GM19351 (cell line): ENCODE data around the gene RAB35.

Experiments used
- ATAC-seq: cut with Tn5 transposase; IDR thresholded peaks from one replicate; pipeline ENCODE4 v1.9.1; 2021; ENCODE audit warnings: mild to moderate bottlenecking, moderate library complexity; ENCODE audit not compliant: unreplicated experiment

The RAB35 gene

DNA sequence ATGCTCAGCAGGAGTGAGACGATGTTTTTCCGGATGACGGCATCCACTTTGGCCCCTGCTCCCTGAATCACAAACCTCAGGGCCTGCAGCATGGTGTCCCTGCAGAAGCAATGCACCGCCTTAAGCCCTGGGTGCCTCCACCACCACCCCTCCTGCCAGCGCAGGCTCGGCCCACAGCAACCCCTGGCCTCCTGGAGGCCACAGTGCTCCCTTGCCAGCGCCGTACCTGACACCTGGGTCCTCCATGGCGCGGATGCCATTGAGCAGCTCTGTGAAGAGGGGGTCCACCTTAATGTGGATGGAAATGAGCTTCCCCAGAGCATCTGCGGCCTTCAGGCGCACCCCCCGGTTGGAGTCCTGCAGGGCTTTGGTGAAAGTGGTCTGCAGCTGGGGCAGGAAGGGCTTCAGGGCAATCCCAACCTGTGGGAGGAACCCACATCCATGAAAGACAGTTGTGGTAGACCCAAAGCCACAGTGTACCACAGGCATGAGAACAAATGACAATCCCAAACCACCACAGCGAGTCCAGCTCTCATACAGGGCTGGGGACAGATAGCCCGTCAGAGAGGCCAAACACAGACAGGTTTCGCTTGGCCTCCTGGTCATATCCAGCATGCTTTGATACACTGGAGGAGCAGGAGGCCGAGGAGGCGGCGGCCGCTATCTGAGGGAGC is 17.9 kb upstream of the RAB35 start:
- no peak for ATAC-seq

GRCh38 chr12:120132863-120133385 is 16.4 kb upstream of the RAB35 start:
- peak; percentile 96 for ATAC-seq

DNA sequence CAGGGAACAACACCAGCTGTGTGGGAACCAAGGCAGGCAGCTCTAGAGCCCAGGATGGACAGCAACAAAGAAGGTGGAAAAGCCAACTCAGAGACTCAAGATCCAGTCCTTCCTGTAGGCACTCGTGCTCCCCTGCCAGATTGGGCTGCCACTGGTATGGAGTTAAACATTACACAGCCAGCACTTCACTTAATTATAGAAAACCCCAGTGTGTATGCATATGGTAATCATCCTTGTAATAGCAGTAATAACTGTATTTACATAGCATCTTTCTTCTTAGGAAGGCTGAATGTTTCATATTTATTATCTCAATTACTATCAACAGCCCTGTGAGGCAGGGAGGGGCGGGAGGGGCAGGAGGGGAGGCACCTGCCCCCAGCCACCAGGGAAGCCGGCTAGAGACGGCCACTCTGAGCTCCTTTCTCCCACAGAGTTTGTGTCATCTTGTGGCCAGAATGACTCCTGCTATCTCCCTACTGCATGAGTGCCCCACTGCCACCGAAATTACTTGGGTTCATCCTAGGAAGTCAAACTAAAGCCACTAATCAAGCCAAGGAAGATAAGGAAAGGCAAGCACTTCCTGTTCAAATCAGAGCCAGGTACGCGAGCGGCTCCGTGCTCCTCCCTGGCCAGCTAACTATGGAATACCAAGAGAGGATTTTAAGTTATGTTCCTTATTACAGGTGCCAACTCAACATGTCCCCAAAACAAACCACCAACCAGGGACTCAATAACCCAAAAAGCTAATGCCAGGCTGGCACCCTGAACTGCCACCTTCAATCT is 15.7 kb upstream of the RAB35 start:
- ATAC-seq = no peak

GRCh38 chr12:120131116-120131515 is 14.6 kb upstream of the RAB35 start:
- no peak for ATAC-seq

DNA sequence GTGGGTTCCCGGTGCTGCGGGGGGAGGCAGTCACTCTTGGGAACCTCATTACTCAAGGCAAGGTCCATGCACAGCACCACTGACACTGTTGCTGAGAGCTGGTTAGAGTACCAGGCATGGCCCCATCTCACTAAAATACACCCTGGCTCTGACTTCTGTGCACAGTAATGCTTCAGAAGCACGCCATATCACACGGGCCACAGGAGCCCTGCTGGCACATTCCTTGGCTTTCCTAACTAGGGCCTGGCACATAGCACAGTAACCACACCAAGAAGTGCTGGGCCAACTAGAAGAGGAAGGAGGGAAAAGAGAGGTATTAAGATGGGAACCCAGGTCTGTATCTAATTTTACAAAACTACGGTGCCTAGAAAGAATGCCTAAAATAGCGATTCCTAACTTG is 13.5 kb upstream of the RAB35 start:
- no peak for ATAC-seq

DNA sequence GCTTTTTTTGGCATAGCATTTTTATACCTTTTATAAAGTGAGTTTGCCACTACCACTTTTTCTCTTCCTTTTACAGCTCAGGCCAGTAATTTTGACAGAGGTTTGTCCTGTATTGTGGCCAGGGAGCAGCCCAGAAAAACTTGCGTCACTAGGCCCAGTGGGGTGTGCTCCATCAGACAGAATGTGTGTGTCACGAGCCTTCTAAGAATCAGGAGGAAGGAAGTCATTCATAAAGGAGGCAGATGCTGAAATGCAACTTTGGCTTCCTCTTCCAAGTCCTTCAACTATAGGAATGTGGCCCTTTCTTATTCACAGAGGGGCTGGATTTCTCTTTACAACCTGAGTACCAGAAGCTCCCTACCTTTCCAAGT is 10.1 kb upstream of the RAB35 start:
- no peak for ATAC-seq

DNA sequence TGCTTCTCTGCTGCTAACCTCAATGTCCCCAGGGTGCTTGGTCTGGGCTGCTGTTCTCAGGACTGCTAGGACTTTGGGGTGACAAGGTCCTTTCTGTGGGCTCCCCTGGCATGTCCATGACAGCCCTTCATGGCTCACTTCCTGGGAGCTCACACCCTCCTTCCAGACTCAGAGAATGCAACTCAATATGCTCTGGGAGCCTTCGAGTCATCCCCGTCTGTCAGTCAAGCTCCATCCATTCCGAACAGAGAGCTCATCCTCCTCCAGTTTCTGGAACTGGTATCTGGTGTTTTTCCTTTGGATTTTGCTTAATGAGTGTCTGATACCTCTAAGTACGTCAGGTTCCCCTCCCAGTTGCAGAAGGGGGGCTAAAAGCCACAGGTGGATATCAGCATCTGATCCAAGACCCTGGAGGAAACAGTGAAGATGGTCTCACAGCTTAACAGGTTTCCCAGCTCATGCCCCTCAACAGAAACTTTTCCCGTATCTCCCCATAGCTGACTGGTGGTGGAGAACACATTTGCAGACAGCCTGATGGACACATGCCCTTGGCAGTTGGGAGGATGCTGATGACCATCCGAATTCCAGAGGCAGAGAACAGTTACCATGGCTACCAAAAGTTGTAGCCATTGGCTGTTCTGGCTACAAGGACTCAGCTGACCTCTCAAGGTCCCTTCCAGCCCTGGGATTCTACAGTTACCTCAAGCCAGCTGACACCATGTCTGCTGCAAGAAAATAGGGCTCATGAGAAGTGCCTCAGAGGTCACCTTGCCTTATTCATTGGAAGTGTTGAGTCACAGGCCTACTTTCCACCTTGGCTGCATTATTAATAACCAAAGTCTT is 9.5 kb upstream of the RAB35 start:
- no peak for ATAC-seq

GRCh38 chr12:120125029-120125428 is 8.5 kb upstream of the RAB35 start:
- ATAC-seq = no peak

- ATAC-seq = peak; percentile 45
Measured at GRCh38 chr12:120121766-120122293, 5.3 kb upstream of the RAB35 start.

GRCh38 chr12:120121343-120121742 is 4.8 kb upstream of the RAB35 start:
- no peak for ATAC-seq

GRCh38 chr12:120119271-120119973 is 2.9 kb upstream of the RAB35 start:
- no peak for ATAC-seq

DNA sequence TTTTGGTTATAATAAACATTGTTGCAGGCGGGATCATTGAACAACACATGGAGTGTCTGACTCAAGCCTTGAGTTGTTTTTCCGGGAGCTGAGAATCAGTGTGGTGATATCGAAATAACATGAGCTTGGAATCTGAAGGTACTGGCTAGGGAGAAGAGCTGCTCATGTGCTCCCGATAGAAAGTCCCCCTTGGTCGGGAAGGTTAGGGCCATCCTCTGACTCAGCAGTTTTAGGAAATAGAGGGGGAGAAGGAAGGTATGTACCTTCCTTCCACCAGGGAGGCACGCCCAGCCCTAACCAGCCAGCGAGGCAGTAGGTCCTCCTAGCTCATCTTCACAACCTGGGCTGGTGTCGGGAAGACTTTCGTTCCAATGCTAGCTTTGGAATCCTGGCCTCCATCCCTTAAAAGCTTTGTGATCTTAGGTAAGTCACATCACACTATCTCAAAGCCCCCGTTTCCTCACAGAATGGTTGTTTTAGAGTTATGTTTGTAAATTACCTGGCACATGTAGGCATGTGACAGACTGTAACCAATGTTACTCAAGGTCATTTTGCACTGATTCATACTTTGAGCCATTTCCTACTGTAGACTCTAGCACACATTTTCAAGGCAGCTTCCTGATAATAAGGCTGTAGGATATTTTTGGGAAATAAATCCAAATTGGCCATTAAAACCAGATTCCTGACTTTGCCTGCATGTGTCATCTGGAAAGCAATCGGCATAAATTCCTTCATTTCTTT is 1.9 kb upstream of the RAB35 start:
- ATAC-seq = no peak

DNA sequence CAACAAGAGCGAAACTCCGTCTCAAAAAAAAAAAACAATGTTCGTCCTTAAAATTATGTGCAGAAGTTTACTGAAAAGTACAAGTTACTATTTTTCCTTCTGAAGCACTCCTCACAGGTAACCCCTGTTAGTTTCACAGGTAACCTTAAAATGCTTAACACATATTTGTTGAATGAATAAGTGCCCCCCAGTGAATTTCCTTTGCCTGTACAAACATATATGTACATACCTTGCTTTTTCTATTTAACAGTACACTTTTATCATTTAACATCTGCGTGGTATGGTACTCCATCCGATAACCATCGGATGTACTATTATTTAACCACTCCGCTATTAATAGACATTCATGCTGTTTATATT is 1.4 kb upstream of the RAB35 start:
- ATAC-seq = no peak

DNA sequence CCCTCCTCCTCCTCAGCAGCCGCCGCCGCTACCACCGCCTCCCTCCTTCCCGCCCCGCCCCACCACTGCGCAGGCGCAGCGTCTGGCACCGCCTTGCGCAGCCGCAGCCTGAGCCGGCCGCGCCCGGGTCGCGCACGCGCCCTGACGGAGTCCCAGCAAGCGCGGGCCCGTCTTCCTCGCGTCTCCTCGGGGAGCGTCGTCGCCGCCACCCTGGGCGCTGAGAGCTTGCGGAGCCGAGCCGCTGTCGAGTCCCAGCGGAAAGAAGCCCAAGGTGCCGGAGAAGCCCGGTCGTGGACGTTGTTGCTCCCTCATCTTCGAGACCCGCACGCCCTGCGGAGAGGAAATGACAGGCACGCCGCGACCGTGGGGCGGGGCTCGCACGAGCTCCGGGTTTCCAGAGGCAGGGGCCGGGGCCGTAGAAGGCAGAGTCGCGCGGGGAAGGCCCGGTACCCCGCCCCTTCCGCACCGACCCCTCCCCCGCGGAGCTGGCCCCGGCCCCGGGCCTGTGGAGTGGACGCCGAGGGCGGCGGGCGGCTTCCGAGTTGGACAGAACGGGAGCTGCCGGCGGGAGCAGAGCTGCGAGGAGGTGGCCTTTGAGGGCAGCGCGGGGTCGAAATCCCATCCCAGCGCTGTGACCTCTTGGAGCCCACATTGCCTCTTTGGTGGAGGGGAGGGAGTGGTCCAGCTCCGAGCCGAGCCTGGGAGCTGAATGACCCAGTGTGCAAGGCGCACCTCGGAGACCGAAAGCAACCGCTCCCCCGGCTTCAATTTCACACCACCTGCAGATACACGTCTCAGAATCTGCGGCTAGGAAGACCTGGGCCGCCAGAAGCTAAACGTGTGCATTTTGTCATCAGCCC is 469 bp upstream of the RAB35 start:
- ATAC-seq = peak; percentile 43

- ATAC-seq = peak; percentile 10
Measured at GRCh38 chr12:120115692-120116440, 687 bp downstream of the RAB35 start.

GRCh38 chr12:120115066-120115465 is 1.5 kb downstream of the RAB35 start:
- ATAC-seq = no peak

DNA sequence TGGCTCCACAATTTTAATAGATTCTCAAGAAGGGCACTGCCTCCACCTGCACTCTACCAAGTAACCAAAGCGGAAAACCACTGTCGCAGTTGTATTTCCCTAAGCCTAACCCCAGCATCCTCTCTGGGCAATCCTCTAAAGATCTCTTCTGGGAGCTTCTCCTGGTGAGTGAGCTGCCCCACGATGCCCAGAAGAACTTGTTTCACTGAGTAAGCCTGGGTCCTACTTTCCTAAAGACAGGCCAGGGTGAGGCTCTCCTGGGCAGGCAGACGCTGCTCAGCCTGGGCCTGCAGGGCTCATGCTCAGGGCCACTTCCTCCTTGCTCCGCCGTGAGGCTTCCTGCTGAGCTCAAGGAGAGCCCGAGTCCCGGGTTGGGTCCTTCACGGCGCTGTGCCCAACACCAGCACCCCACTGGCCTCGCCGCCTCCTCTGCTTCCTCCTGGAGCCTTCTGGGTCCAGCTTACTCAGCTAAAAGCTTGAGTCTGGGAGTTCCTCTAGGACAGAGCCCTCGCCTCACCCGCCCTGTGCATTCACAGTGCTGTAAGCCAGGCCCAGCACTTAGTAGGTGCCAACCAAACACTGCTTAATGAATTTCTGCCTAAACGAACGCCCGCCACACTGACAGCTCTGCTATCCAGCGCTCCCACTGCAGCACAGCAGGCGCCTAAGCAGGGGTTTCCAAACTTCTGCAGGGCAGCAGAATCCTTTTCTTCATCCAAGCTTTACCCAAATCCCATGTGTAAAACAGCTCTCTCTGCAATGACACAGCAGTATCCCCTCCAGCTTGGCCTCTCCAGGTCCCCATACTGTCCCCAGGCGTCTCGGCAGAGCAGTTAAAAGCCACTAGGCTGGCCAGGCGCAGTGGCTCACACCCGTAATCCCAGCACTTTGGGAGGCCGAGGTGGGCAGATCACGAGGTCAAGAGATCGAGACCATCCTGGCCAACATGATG is 5.7 kb downstream of the RAB35 start:
- peak; percentile 85 for ATAC-seq
